ENCODE measurements around the gene SCARB2.

Gene SCARB2

DNA sequence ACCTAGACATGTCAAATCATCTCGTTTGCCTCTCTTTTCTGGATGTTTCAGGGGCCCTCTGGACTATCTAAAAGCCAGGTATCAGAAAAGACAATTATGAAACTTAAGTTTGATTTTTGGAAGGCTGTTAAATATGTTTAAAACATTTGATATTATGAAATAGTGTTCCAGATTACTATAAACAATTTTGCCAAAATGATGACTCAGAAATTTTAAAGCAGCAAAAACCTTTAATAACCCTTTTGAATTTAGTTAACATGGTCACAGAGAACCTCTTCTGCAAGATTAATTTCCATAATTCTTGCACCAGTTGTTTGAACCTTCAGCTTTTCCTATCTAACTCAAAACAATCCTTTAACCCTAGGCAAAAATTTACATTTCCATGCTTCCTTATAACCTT is 19.1 kb upstream of the SCARB2 start:
- no peaks in the 10 kb centered on the region for H3K79me2 ChIP-seq (ENCODE audit: insufficient read depth, low read length)
- no peak for DNase-seq
- no peaks in the 10 kb centered on the region for H3K36me3 ChIP-seq (ENCODE audit: insufficient read depth, low read length)
- ATAC-seq (ENCODE audit: insufficient read depth, low read depth): no peak
- no peaks in the 10 kb centered on the region for H3K27me3 ChIP-seq (ENCODE audit: insufficient read depth, low read length, poor library complexity)
- H3K4me2 ChIP-seq (ENCODE audit: insufficient read depth, low read length): no peak overlapping the region
- H3K4me3 ChIP-seq (ENCODE audit: low read depth in 1 of 2, low read length in 2 of 2): no peak overlapping the region
- no peaks in the 10 kb centered on the region for H3K4me1 ChIP-seq (ENCODE audit: insufficient read depth, low read length)
- no peak overlapping the region for H2AFZ ChIP-seq (ENCODE audit: low read depth, low read length)
- no peaks in the 10 kb centered on the region for H3K9me3 ChIP-seq (ENCODE audit: insufficient read depth, low read length, severe bottlenecking)
- no peak overlapping the region for H3K27ac ChIP-seq (ENCODE audit: low read length)
- no peak for TF ChIP-seq EZH2 (IDR thresholded peaks at IDR 0.05; ENCODE audit: borderline replicate concordance, low read depth, low read length, severe bottlenecking)
- TF ChIP-seq, protein P1, sequence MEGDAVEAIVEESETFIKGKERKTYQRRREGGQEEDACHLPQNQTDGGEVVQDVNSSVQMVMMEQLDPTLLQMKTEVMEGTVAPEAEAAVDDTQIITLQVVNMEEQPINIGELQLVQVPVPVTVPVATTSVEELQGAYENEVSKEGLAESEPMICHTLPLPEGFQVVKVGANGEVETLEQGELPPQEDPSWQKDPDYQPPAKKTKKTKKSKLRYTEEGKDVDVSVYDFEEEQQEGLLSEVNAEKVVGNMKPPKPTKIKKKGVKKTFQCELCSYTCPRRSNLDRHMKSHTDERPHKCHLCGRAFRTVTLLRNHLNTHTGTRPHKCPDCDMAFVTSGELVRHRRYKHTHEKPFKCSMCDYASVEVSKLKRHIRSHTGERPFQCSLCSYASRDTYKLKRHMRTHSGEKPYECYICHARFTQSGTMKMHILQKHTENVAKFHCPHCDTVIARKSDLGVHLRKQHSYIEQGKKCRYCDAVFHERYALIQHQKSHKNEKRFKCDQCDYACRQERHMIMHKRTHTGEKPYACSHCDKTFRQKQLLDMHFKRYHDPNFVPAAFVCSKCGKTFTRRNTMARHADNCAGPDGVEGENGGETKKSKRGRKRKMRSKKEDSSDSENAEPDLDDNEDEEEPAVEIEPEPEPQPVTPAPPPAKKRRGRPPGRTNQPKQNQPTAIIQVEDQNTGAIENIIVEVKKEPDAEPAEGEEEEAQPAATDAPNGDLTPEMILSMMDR (IDR thresholded peaks at IDR 0.05; ENCODE audit: borderline replicate concordance, extremely low read depth, low read length, poor library complexity, severe bottlenecking): no peak
- H3K9ac ChIP-seq (ENCODE audit: low read depth, low read length): no peak overlapping the region
- no peaks in the 10 kb centered on the region for H4K20me1 ChIP-seq (ENCODE audit: insufficient read depth, low read length)

GRCh38 chr4:76226418-76226817 is 12.8 kb upstream of the SCARB2 start:
- Histone ChIP-seq H3K36me3 (ENCODE audit: insufficient read depth, low read length) (no peaks in the 10 kb centered on the region), H4K20me1 (ENCODE audit: insufficient read depth, low read length) (no peaks in the 10 kb centered on the region), H3K9ac (ENCODE audit: low read depth, low read length) (no peak overlapping the region), H3K9me3 (ENCODE audit: insufficient read depth, low read length, severe bottlenecking) (no peaks in the 10 kb centered on the region), H3K27ac (ENCODE audit: low read length) (no peak overlapping the region), H3K79me2 (ENCODE audit: insufficient read depth, low read length) (no peaks in the 10 kb centered on the region), H3K4me1 (ENCODE audit: insufficient read depth, low read length) (no peaks in the 10 kb centered on the region), H2AFZ (ENCODE audit: low read depth, low read length) (no peak overlapping the region), H3K27me3 (ENCODE audit: insufficient read depth, low read length, poor library complexity) (no peaks in the 10 kb centered on the region), H3K4me2 (ENCODE audit: insufficient read depth, low read length) (no peak overlapping the region), H3K4me3 (ENCODE audit: low read depth in 1 of 2, low read length in 2 of 2) (no peak overlapping the region)
- DNase-seq (no peak), ATAC-seq (ENCODE audit: insufficient read depth, low read depth) (no peak)
- TF ChIP-seq, protein P1 (IDR thresholded peaks at IDR 0.05; ENCODE audit: borderline replicate concordance, extremely low read depth, low read length, poor library complexity, severe bottlenecking): no peak
- TF ChIP-seq EZH2 (IDR thresholded peaks at IDR 0.05; ENCODE audit: borderline replicate concordance, low read depth, low read length, severe bottlenecking): no peak

DNA sequence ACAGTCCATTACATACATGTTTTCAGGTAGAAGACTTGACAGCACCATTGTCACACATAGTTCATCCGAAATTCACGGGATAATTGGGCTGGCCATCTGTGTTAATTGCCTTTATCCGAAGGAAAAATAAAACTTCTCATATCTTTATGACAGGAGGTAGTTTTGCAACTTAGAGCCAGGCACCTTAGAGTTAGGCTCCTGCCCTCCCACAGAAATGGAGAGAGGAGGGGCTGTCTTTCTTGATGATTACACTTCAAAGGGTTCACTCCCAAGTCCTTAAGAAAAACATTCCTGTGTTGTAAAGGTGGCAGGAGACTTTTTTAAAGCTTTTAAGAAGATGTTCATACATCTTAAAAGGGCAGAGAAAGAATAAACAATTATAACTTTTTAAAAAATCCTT is 10.5 kb upstream of the SCARB2 start:
- TF ChIP-seq EZH2 (IDR thresholded peaks at IDR 0.05; ENCODE audit: borderline replicate concordance, low read depth, low read length, severe bottlenecking): no peak
- TF ChIP-seq, protein P1 (IDR thresholded peaks at IDR 0.05; ENCODE audit: borderline replicate concordance, extremely low read depth, low read length, poor library complexity, severe bottlenecking): no peak
- no peak overlapping the region for H3K27ac ChIP-seq (ENCODE audit: low read length)
- no peak for ATAC-seq (ENCODE audit: insufficient read depth, low read depth)
- H3K9ac ChIP-seq (ENCODE audit: low read depth, low read length): no peak overlapping the region
- no peaks in the 10 kb centered on the region for H3K27me3 ChIP-seq (ENCODE audit: insufficient read depth, low read length, poor library complexity)
- no peak for DNase-seq
- no peaks in the 10 kb centered on the region for H4K20me1 ChIP-seq (ENCODE audit: insufficient read depth, low read length)
- H3K36me3 ChIP-seq (ENCODE audit: insufficient read depth, low read length): no peaks in the 10 kb centered on the region
- H3K4me3 ChIP-seq (ENCODE audit: low read depth in 1 of 2, low read length in 2 of 2): no peak overlapping the region
- H3K4me2 ChIP-seq (ENCODE audit: insufficient read depth, low read length): no peak overlapping the region
- H3K4me1 ChIP-seq (ENCODE audit: insufficient read depth, low read length): no peaks in the 10 kb centered on the region
- H3K79me2 ChIP-seq (ENCODE audit: insufficient read depth, low read length): no peaks in the 10 kb centered on the region
- no peak overlapping the region for H2AFZ ChIP-seq (ENCODE audit: low read depth, low read length)
- H3K9me3 ChIP-seq (ENCODE audit: insufficient read depth, low read length, severe bottlenecking): no peaks in the 10 kb centered on the region
